Mammary epithelial cell (primary cell): ENCODE results near the gene FLRT1.

ENCODE experiments used
- EZH2 ChIP-seq: IDR thresholded peaks from 2 replicates; pipeline ENCODE4 v1.6.1; 2012; ENCODE audit warnings: low read length, inconsistent platforms, borderline replicate concordance
- TF ChIP-seq, protein P1 (sequence below), 2 donors: IDR thresholded peaks in 1 of 2; conservative IDR thresholded peaks in 1 of 2; 2 replicates each; pipeline ENCODE4 v1.5.1; 2011 to 2012; ENCODE audit warnings: inconsistent platforms in 2 of 2, low read length in 2 of 2, mild to moderate bottlenecking in 2 of 2, control low read depth in 1 of 2, low read depth in 1 of 2; ENCODE audit not compliant: insufficient read depth in 1 of 2; ENCODE audit errors: extremely low read depth in 1 of 2

GRCh38 chr11:64044730-64045393 is 9.1 kb downstream of the FLRT1 start:
- TF ChIP-seq EZH2 = no peak
- TF ChIP-seq, protein P1, sequence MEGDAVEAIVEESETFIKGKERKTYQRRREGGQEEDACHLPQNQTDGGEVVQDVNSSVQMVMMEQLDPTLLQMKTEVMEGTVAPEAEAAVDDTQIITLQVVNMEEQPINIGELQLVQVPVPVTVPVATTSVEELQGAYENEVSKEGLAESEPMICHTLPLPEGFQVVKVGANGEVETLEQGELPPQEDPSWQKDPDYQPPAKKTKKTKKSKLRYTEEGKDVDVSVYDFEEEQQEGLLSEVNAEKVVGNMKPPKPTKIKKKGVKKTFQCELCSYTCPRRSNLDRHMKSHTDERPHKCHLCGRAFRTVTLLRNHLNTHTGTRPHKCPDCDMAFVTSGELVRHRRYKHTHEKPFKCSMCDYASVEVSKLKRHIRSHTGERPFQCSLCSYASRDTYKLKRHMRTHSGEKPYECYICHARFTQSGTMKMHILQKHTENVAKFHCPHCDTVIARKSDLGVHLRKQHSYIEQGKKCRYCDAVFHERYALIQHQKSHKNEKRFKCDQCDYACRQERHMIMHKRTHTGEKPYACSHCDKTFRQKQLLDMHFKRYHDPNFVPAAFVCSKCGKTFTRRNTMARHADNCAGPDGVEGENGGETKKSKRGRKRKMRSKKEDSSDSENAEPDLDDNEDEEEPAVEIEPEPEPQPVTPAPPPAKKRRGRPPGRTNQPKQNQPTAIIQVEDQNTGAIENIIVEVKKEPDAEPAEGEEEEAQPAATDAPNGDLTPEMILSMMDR (conservative IDR thresholded peaks at IDR 0.05 in 1 of 2, IDR thresholded peaks at IDR 0.05 in 1 of 2; ENCODE audit: extremely low read depth in 1 of 2, insufficient read depth in 1 of 2, low read depth in 1 of 2, low read length in 2 of 2) = no peak
